Activated T-helper 1 cell treated with Interleukin-2 at 50 U/mL for 16 hours (primary cell): ENCODE data around the gene OTUB2.
A peak's percentile ranks its signal among the peaks of the same experiment; 100 is the strongest.

Source experiments
- DNase-seq: peaks from one replicate; pipeline ENCODE4 v3.0.0-alpha.2; 2020; ENCODE audit warnings: low read depth

Gene OTUB2

DNA sequence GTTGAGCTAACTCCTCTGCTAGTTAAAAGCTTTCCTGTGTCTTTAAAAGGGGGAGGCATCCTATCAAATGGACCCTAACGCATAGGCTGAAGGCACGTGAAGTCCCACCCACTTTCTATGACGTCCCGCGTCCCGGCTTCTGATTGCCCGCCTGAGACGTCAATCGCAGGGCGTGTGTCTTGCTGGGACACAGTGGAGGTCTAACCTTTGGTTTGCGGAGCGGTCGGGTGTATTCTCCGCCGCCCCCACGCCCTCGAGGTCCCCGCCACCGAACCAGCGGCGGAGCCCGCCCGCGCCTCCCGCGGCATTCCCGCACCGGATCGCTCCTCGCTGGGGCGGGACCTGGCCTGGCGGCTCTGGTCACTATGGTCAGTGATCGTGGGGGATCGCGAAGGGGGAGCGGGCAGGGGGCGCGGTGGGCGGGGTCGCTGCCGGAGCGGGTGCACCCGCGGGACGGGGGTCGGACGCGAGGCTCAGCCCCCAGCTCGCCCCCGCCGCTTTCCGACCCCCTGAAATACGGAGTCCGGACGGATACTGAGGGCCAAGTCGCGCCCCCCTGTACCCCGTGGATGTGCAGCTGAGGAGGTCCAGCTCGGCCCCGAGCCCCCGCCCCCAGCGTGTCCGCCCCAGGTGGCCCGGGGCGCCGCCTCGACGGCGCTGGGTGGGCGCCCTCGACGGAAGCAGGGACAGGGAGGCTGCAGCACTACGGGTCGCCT, at the start of gene OTUB2:
Gene OTUB2 (plus strand): TSS at position 168 of the 716 bp plus-strand sequence. CDS start 198 bp downstream, at position 366.
- peak; percentile 89 for DNase-seq

DNA sequence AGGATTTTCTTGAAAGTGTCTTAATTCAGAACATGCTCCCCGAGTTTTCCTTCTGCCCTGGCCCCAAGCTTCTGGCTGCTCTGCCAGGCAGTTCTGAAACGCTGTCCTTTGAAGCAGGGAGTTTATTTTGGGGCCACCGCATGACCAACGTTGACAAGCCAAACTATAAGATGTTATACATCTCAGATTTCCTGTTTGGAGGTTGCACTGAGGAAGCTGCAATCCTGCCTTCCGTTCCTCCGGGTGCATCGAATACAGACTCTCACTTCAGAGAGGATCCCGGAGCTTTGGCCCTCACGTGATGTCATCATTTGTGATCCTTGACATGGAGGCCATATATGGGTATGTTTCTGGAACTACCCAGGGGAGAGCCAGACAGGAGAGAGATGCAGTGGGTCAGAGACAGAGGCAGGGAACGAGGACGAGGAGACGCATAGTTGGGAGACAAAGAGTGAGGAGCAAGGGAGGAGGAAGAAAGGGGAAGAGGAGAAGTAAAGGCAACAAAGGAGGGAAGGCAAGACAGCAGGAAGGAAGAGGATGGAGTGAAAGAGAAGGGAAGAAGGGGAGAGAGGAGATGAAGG, 49.6 kb upstream of the OTUB2 start, which contains the start of gene ASB2:
Gene ASB2 (minus strand): TSS at position 94 of the 581 bp plus-strand sequence. CDS start 12,031 bp downstream, outside the sequence.
- DNase-seq: no peak

DNA sequence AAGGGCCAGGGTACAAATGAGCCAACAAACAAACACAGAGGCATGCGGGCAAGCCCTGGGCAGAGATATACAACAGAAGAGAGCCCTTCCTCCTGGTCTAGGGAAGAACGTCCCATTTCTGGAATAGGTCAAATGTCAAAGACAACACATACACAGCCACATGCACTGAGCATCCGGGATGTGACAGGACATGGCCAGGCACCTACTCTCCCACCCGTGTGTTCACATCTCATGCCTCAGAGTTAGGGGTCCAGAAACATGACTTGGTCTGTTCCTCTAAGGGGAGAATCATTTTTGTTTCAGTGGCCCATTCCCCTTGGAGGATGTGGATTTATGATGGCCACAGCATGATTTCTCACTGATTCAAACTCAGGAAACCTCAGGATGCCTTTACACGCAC, 49.0 kb upstream of the OTUB2 start:
- no peak for DNase-seq

GRCh38 chr14:93977790-93978581, 48.2 kb upstream of the OTUB2 start:
- peak; percentile 64 for DNase-seq

- DNase-seq: no peak
These were observed 47.4 kb upstream of the OTUB2 start for GRCh38 chr14:93978735-93979134.

DNA sequence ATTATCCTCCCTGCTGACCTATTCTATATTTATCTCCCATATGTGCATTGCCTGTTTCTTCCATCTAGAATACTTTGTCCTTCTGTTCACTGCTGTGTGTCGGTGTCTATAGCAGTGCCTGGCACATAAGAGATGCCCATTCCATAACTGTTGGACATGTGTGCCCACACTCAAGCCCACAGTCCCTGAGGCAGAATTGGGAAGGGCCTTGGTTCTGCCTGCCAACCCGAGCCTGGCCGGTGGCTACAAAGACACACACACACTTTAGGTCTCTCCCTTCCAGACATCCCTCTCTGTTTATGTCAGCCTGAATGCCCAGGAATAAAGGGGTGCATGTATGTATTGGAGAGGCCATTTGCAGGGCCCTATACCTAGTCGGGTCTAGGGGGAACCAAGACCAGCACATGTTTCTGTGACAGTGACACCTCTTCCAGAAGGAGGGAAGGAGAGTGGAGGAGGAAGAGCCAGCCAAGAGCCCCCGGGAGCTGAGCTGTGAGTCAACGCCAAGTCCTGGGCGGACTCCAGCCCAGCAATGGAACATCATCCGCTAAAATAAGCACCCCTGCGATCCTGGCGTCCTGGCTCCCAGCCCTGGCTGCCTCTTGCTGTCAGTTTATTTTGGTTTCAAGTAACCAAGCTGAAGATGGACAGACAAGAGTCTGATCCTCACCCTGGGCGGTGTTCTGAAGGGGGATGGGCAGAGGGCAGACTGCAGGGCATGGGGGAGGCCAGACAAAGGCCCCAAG, 45.5 kb upstream of the OTUB2 start:
- DNase-seq: no peak

- DNase-seq: no peak
These were observed 44.6 kb upstream of the OTUB2 start for GRCh38 chr14:93981316-93982229.

DNA sequence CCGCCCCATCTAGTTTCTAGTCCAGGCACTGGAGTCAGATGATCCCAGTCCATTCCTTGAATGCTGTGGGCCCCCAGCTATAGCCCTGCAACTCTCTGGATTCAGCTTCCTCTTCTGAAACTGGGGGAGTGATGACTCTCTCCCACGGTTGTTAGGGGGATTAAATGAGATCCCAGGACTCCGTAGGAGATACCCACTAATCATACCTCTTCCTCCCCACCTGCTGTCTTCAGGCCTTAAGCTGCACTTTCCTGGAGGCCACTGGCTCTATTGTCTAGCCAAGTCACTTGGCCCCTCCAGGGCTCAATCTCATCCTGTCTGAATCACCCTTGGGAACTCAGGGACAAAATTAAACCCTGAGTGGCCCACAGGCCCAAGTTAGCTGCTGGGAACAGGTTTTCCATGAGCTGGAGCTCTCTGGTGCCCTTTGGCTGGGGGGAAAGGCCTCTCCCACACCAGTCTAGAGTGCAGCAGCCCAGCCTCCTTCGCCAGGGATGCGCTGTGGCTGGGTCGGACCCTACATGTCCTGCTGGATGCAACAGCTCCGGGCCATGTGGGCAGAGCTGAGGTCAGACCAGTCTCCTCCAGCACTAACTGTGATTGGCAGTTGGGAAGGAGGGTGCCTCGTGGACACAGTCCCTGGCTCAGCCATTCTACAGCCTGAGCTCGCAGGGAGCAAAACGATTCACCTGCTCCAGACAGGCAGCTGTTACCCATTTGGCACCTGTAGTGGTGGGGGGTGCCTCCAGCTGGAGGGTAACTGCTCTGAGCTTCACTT, 43.7 kb upstream of the OTUB2 start:
- no peak for DNase-seq

GRCh38 chr14:93984070-93984469, 42.1 kb upstream of the OTUB2 start:
- no peak for DNase-seq

- DNase-seq: no peak
These were observed 41.1 kb upstream of the OTUB2 start for GRCh38 chr14:93984987-93985410.

DNA sequence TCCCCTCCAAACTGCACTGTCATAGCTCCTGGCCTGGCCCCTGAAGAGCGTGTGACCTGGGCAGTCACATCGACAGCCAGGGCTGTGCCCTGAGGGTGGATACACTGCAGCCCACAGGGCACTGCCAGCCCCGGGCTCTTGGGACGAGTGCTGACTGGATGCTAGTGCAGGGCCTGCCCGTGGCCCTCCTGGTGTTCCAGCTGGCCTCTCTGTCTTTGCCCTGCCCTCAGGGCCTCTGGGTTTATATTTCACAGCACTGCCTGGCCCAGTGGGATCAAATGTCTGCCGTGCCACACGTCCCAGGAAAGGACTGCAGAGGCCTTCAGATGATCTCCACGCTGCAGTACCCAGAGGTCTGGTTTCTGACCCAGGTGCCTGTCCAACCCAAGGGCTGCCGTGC, 39.2 kb upstream of the OTUB2 start:
- no peak for DNase-seq

- no peak for DNase-seq
These were observed 38.8 kb upstream of the OTUB2 start for GRCh38 chr14:93987376-93987775.

GRCh38 chr14:93987815-93988476, 38.2 kb upstream of the OTUB2 start:
- no peak for DNase-seq

DNA sequence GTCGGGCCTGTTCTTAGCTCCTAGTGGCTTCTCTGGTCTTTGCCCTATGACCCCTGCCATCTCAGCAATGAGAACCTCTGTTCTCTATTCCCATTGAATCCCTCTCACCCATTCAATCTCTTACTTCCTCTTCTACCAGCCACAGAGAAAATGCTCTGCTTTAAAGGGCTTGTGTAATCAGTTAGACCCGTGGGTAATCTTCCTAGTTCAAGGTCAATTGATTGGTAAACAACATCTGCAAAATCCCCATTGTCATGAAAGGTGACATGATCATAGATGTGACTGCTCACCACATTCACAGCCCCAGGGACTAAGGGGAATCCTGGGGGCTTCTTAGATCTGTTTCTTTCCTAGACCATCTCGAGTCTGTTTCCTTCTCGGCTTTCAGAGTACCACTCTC, 36.2 kb upstream of the OTUB2 start:
- no peak for DNase-seq

DNA sequence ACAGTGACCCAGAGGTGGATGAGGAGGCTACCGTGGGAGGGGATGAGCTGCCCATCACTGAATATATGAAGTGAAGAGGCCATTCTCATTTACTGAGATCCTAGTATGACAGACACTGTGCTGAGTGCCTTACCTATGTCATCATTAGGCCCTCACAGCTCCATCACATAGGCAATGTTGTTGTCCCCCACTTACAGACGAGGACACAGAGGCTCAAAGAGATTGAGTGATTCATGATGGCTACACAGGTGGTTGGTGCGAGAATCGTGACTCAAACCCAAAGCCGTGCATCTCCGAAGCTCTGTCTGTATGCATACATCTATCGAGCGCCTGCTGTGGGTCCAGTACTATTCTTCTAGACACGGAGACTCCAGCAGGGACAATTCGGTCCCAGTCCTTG, 34.9 kb upstream of the OTUB2 start:
- no peak for DNase-seq

- DNase-seq: no peak
These were observed 34.5 kb upstream of the OTUB2 start for GRCh38 chr14:93991649-93992048.

GRCh38 chr14:93993382-93993781, 32.8 kb upstream of the OTUB2 start:
- no peak for DNase-seq

DNA sequence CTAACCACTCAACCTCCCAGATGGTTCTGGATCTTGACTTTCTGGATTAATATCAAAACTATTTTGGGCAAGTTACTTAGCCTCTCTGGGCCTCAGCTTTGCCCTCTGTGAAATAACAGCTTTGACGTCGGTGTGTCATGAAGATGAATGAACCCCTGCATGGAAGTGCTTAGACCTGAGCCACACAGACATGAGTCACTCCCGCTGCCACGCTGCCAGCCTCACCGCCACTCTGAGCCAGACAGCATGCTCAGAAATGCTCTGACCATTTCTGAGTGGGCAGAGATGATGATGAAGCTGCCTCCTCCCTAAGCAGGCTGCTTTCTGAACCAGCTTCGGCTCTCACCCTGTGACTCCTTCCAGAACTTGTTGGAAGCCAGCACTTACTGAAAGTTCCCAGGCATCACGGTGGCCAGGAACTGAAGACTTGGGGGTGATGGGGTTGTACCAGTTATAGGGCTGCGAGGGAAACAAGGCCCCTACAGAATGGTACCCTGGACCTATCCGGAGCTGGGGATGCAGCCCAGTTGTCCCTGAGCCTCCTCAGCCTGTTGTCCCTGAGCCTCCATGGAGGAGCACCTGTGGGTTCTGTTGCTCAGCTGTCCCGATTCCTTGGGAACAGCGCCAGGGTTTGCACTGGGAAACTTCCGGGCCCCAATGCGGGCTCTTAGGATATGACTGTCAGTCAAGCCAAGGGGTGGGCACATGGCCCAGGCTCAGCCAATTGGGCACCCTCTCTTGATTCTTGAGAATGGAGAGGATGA, 31.0 kb upstream of the OTUB2 start:
- no peak for DNase-seq

DNA sequence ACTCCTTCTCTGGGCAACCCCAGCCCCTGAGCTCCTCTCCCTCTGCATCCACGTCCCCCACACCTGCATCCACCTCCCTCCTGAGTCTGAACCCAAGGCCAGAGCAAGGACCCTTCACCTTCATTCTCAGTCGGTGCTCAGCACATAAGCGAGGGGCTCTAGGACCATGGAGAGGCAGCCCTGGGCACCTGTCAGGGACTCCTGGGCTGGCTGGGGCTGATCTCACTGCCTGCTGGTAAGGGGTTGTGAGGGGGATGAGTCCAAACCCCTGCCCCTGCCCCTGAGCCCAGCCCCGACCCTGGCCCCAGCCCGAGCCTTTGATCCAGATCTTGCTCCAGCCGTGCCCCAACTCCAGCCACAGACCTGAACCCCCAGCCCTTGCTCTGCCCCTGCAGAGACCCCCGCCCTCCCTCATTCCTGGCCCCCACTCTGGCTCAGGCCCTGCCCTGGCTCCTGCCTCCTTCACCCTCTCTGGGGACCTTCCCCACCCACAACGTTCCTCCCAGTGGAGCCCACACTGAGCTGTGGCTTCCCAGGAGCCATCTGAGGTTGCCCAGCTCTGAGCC, 29.9 kb upstream of the OTUB2 start:
- DNase-seq: no peak
